Thoracic aorta (tissue), 2 donors: ENCODE data around the gene SLC13A4. TPM values are rescaled to one million over a fixed set of nuclear protein-coding genes. Genes with fewer than 3 reads are reported as not detected.

ENCODE experiments used
- ATAC-seq: fragments of 150-250 bp; one replicate; pipeline ENCODE4 v1.8.0; 2017; ENCODE audit warnings: low read depth; ENCODE audit not compliant: insufficient number of reproducible peaks, low FRiP score
- DNase-seq: peaks from one replicate; pipeline ENCODE4 v3.0.0-alpha.2; 2020; ENCODE audit warnings: low spot score
- H3K27ac ChIP-seq, 2 donors: fragments of 200-600 bp; sonication (generic); 1 replicate in 1 of 2; 2 replicates in 1 of 2; pipeline ENCODE4 v1.5.1; 2016; ENCODE audit warnings: mild to moderate bottlenecking in 2 of 2, moderate library complexity in 2 of 2
- H3K27me3 ChIP-seq: fragments of 200-600 bp; sonication (generic); replicated peaks from 2 replicates; pipeline ENCODE4 v1.6.0; 2016; ENCODE audit warnings: mild to moderate bottlenecking; ENCODE audit not compliant: insufficient read depth
- H3K36me3 ChIP-seq: fragments of 200-600 bp; sonication (generic); one replicate; pipeline ENCODE4 v1.5.1; 2016
- H3K4me1 ChIP-seq, 2 donors: fragments of 200-600 bp; sonication (generic); 1 replicate in 1 of 2; 2 replicates in 1 of 2; pipeline versions ENCODE4 v1.5.1 to v1.6.0; 2016; ENCODE audit warnings: low read depth in 2 of 2, mild to moderate bottlenecking in 1 of 2; ENCODE audit not compliant: control insufficient read depth in 1 of 2
- H3K4me3 ChIP-seq: fragments of 200-600 bp; sonication (generic); 2 replicates; pipeline ENCODE4 v1.5.1; 2016; ENCODE audit warnings: mild to moderate bottlenecking
- H3K9me3 ChIP-seq: fragments of 200-600 bp; sonication (generic); 2 replicates; pipeline ENCODE4 v1.5.1; 2016
- total RNA-seq, 2 donors: library from RNA; depleted of rRNA; stranded (reverse); fragments of >200 nt; gene quantifications; one replicate each; pipeline versions ENCODE4 v1.1.0 to v1.2.3, GENCODE V29; 2016
- TF ChIP-seq, protein P1 (sequence below): fragments of 200-600 bp; sonication (generic); IDR thresholded peaks from one replicate; pipeline ENCODE4 v1.5.1; 2019; ENCODE audit warnings: antibody characterized with exemption

Gene SLC13A4
- total RNA-seq, 2 donors from 2014 or later, result 2.0 to 2.1 TPM

DNA sequence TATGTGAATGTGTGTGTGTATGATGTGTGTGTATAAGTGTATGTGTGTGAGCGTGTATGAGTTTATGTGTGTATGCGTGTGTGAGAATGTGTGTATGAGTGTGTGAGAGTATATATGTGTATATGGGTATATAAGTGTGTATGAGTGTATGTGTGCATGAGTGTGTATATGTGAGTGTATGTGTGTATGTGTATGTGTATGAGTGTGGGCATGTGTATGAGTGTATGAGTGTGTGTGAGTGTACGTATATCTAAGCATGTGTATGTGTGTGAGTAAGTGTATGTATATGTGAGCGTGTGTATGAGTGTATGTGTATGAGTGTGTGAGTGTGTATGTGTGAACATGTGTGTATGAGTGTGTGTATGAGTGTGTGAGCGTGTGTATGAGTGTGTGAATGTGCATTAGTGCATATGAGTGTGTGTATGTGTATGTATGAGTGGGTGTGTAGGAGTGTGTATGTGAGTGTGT, 12.9 kb downstream of the SLC13A4 start:
- Histone ChIP-seq H3K27ac (peak overlapping the region in 1 of 2 donors; percentile 82), H3K9me3 (no peaks in the 10 kb centered on the region), H3K4me3 (no peak overlapping the region), H3K36me3 (no peaks in the 10 kb centered on the region), H3K27me3 (no peaks in the 10 kb centered on the region), H3K4me1 (peaks cover 22 to 49% of the 10 kb centered on the region in 2 donors)
- ATAC-seq, result no peak
- DNase-seq, result no peak
- TF ChIP-seq, protein P1, sequence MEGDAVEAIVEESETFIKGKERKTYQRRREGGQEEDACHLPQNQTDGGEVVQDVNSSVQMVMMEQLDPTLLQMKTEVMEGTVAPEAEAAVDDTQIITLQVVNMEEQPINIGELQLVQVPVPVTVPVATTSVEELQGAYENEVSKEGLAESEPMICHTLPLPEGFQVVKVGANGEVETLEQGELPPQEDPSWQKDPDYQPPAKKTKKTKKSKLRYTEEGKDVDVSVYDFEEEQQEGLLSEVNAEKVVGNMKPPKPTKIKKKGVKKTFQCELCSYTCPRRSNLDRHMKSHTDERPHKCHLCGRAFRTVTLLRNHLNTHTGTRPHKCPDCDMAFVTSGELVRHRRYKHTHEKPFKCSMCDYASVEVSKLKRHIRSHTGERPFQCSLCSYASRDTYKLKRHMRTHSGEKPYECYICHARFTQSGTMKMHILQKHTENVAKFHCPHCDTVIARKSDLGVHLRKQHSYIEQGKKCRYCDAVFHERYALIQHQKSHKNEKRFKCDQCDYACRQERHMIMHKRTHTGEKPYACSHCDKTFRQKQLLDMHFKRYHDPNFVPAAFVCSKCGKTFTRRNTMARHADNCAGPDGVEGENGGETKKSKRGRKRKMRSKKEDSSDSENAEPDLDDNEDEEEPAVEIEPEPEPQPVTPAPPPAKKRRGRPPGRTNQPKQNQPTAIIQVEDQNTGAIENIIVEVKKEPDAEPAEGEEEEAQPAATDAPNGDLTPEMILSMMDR, result no peak

DNA sequence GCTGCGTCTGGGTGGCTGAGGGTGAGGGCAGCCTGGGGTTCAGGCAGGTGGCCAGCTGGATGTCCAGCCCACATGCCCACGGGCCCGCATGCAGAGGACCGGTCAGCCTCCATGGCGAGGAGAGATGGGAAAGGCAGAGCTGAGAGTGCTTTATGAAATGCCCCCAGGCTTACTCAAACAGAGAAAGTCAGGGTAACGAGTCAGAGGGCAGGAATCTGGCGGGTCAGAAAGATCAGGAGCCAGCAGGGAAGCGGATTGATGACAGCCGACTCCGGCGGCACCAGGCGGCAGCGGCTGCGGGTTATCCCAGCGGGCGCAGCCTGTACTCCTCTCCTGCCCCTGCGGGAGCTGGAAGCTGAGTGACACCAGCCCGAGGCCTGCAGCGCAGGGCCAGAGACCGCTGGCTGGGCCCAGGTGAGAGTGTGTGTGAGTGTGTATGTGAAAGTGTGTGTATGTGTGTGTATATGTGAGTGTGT, 13.4 kb downstream of the SLC13A4 start:
- Histone ChIP-seq H3K36me3 (no peaks in the 10 kb centered on the region), H3K27me3 (no peaks in the 10 kb centered on the region), H3K9me3 (no peaks in the 10 kb centered on the region), H3K27ac (peak overlapping the region; percentile 75 to 82), H3K4me3 (no peak overlapping the region), H3K4me1 (peaks cover 22 to 49% of the 10 kb centered on the region in 2 donors)
- ATAC-seq (peak; percentile 39), DNase-seq (no peak)
- TF ChIP-seq, protein P1, result no peak

DNA sequence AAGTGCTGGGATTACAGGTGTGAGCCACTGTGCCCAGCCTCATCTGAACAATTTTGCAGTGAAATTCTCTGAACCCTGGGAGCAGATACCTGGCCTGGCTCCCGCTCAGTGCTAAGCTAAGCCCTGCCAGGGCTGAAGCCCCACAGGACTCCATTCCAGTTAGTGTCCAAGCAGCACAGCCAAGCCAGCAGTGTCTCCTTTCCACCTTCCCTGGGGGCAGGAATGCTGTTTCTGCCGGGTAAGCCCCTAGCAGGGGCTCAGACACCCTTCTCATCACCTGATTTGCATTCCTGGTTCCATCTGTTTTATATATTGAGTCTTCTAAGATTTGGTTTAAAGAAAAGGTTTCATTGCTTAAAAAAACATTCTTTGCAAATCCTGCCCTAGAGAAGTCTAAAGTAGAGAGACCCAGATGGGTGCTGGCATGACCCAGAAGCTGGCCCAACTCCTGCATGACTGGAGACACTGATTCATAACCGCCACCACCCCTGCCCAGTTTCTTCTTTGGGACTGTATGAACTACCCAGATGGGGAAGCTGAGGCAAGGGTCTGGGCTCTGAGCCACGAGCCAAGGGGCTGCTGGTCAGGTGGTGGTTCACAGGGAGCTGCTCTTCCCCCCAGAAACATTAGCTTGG, 14.0 kb downstream of the SLC13A4 start:
- no peaks in the 10 kb centered on the region for H3K27me3 ChIP-seq
- no peaks in the 10 kb centered on the region for H3K9me3 ChIP-seq
- TF ChIP-seq, protein P1, result no peak
- no peak for DNase-seq
- no peaks in the 10 kb centered on the region for H3K36me3 ChIP-seq
- H3K27ac ChIP-seq, result peak overlapping the region; percentile 75 to 82
- H3K4me3 ChIP-seq, result no peak overlapping the region
- no peak for ATAC-seq
- H3K4me1 ChIP-seq, result peaks cover 22 to 49% of the 10 kb centered on the region in 2 donors

DNA sequence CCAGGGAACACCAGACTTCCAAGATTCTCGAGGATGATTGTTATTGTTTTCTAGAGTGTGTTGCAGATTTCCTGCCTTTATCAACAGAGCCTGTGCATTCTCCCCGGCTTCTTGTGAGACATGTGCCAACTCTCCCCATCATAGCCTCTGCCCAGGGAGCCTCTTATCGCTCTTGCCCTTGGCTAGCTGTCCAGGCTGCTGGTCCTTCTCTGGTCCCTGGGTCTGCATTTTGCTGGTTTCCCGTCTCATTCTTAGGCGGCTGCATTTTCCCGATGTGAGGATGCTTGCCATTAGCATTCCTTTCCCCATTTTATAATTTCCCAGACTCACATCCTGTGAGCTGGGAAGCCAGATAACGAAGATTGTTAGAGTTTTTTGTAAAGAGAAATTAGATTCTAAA, 15.2 kb downstream of the SLC13A4 start:
- no peaks in the 10 kb centered on the region for H3K36me3 ChIP-seq
- ATAC-seq (no peak), DNase-seq (no peak)
- H3K4me1 ChIP-seq, result peaks cover 22 to 49% of the 10 kb centered on the region in 2 donors
- H3K27me3 ChIP-seq, result no peaks in the 10 kb centered on the region
- no peaks in the 10 kb centered on the region for H3K9me3 ChIP-seq
- TF ChIP-seq, protein P1, result no peak
- H3K4me3 ChIP-seq, result no peak overlapping the region
- no peak overlapping the region for H3K27ac ChIP-seq

- no peaks in the 10 kb centered on the region for H3K36me3 ChIP-seq
- no peak overlapping the region for H3K4me3 ChIP-seq
- no peak for DNase-seq
- no peak overlapping the region for H3K27ac ChIP-seq
- TF ChIP-seq, protein P1, result no peak
- H3K27me3 ChIP-seq, result no peaks in the 10 kb centered on the region
- peaks cover 22 to 47% of the 10 kb centered on the region in 2 donors for H3K4me1 ChIP-seq
- H3K9me3 ChIP-seq, result no peaks in the 10 kb centered on the region
- ATAC-seq, result no peak
Measured at GRCh38 chr7:135712182-135712782, 15.7 kb downstream of the SLC13A4 start.
